Measurements from ENCODE around the gene HMGXB4. TPM values are rescaled to one million over a fixed set of nuclear protein-coding genes. Genes with fewer than 3 reads are reported as not detected.
A peak's percentile ranks its signal among the peaks of the same experiment; 100 is the strongest.

The HMGXB4 gene
- total RNA-seq, 1 donor from 2014 or later = 16.7 TPM

DNA sequence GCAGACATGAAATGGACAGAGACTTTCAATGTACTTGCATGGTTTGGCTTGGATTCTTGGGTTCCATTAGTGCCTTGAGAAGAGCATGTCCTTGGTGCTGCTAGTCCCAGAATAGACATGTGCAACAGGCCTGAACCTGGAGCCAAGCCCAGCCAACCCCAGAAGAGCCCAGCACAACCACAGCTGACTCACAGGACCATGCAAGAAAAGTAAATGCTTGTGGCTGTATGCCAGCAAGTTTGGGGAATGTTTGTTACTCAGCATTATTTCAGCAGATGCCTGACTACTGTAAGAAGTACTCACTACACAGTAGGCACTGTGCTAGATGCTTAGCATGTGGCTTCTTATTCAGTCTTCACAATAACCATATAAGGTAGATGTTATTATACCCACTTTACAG, 39.2 kb upstream of the HMGXB4 start:
- Mint-ChIP-seq H3K27me3 (ENCODE audit: low read depth, unreplicated experiment) (peaks cover 10% of the 10 kb centered on the region), H3K4me3 (ENCODE audit: unreplicated experiment) (no peak overlapping the region), H3K9me3 (ENCODE audit: unreplicated experiment) (peaks cover 17% of the 10 kb centered on the region), H3K27ac (ENCODE audit: unreplicated experiment) (peak overlapping the region; percentile 84), H3K36me3 (ENCODE audit: low read depth, unreplicated experiment) (no peaks in the 10 kb centered on the region), H3K4me1 (ENCODE audit: low read depth, unreplicated experiment) (peaks cover 17% of the 10 kb centered on the region)
- H3K4me3 ChIP-seq (ENCODE audit: insufficient read depth, low read depth, low read length) = no peak overlapping the region
- peaks cover 5% of the 10 kb centered on the region for H3K9me3 ChIP-seq (ENCODE audit: insufficient read depth, low read depth, low read length)
- DNase-seq (ENCODE audit: low read depth) (peak; percentile 6), FAIRE-seq (no peak)
- H4K20me1 ChIP-seq (ENCODE audit: insufficient read depth, low read length) = no peaks in the 10 kb centered on the region
- H2AFZ ChIP-seq (ENCODE audit: low read depth, low read length) = no peak overlapping the region
- H3K4me2 ChIP-seq (ENCODE audit: low read length) = no peak overlapping the region
- no peak overlapping the region for H3K9ac ChIP-seq (ENCODE audit: low read length)
- peaks cover 2% of the 10 kb centered on the region for H3K27me3 ChIP-seq (ENCODE audit: insufficient read depth, low read length)
- H3K4me1 ChIP-seq (ENCODE audit: insufficient read depth, low read length) = peaks cover 3% of the 10 kb centered on the region
- no peak for TF ChIP-seq CTCF (IDR thresholded peaks at IDR 0.05; ENCODE audit: insufficient read depth, low read depth, low read length)
- TF ChIP-seq EZH2 (IDR thresholded peaks at IDR 0.05; ENCODE audit: insufficient read depth, low read length) = no peak
- H3K36me3 ChIP-seq (ENCODE audit: insufficient read depth, low read length) = no peaks in the 10 kb centered on the region
- H3K27ac ChIP-seq (ENCODE audit: low read depth, low read length) = no peak overlapping the region
- H3K79me2 ChIP-seq (ENCODE audit: insufficient read depth, low read length) = no peaks in the 10 kb centered on the region

DNA sequence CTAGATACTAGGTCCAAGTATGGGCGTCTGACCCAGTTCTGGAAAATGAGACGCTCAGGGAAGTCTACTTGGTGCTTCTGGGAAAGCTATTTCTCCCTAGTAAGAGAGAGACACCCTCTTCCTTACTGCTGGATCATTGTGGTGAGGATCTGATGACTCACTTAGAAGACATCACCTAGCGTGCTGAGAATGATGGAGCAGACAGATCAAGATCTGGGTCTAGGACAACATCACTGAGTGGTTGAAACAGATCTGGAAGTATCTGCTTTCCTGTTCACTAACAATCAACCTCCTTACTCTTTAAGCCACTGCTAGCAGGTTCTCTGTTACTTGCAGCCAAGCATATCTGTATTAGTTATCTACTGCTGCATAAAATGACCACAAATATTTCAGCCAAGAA, 38.3 kb upstream of the HMGXB4 start:
- no peaks in the 10 kb centered on the region for H3K36me3 Mint-ChIP-seq (ENCODE audit: low read depth, unreplicated experiment)
- H3K4me1 ChIP-seq (ENCODE audit: insufficient read depth, low read length) = peaks cover 3% of the 10 kb centered on the region
- TF ChIP-seq CTCF (IDR thresholded peaks at IDR 0.05; ENCODE audit: insufficient read depth, low read depth, low read length) = no peak
- TF ChIP-seq EZH2 (IDR thresholded peaks at IDR 0.05; ENCODE audit: insufficient read depth, low read length) = no peak
- peaks cover 10% of the 10 kb centered on the region for H3K27me3 Mint-ChIP-seq (ENCODE audit: low read depth, unreplicated experiment)
- H3K9me3 Mint-ChIP-seq (ENCODE audit: unreplicated experiment) = peaks cover 13% of the 10 kb centered on the region
- H3K36me3 ChIP-seq (ENCODE audit: insufficient read depth, low read length) = no peaks in the 10 kb centered on the region
- no peak overlapping the region for H3K9ac ChIP-seq (ENCODE audit: low read length)
- no peak overlapping the region for H3K4me3 Mint-ChIP-seq (ENCODE audit: unreplicated experiment)
- no peak overlapping the region for H3K4me3 ChIP-seq (ENCODE audit: insufficient read depth, low read depth, low read length)
- peak overlapping the region; percentile 84 for H3K27ac Mint-ChIP-seq (ENCODE audit: unreplicated experiment)
- H3K4me1 Mint-ChIP-seq (ENCODE audit: low read depth, unreplicated experiment) = peaks cover 17% of the 10 kb centered on the region
- H3K79me2 ChIP-seq (ENCODE audit: insufficient read depth, low read length) = no peaks in the 10 kb centered on the region
- peaks cover 5% of the 10 kb centered on the region for H3K9me3 ChIP-seq (ENCODE audit: insufficient read depth, low read depth, low read length)
- peak; percentile 67 for DNase-seq (ENCODE audit: low read depth)
- H3K4me2 ChIP-seq (ENCODE audit: low read length) = no peak overlapping the region
- H3K27me3 ChIP-seq (ENCODE audit: insufficient read depth, low read length) = peaks cover 2% of the 10 kb centered on the region
- H4K20me1 ChIP-seq (ENCODE audit: insufficient read depth, low read length) = no peaks in the 10 kb centered on the region
- no peak overlapping the region for H3K27ac ChIP-seq (ENCODE audit: low read depth, low read length)
- H2AFZ ChIP-seq (ENCODE audit: low read depth, low read length) = no peak overlapping the region
- peak; percentile 94 for FAIRE-seq

DNA sequence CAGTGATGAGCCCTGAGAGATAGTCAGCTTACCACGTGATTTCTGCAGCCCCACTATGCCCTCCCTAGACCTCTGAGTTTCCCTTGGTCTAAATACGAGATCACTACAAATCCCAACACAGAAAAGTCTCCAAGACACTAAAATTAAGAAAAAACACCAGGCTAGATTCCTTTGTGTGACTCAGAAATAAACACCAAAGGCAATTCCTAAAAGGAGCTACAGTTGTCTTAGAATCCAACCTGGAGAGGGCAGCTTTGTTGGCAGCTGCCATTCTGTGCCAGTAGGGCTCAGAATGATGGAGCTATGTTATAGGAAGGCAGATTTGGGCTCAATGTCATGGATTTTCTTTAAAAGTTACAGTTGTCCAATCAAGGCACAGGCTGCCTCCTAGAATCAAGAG, 37.1 kb upstream of the HMGXB4 start:
- H3K4me1 Mint-ChIP-seq (ENCODE audit: low read depth, unreplicated experiment) = peaks cover 17% of the 10 kb centered on the region
- Histone ChIP-seq H3K9me3 (ENCODE audit: insufficient read depth, low read depth, low read length) (peaks cover 3% of the 10 kb centered on the region), H3K27ac (ENCODE audit: low read depth, low read length) (no peak overlapping the region), H3K36me3 (ENCODE audit: insufficient read depth, low read length) (no peaks in the 10 kb centered on the region), H3K9ac (ENCODE audit: low read length) (no peak overlapping the region), H3K4me3 (ENCODE audit: insufficient read depth, low read depth, low read length) (no peak overlapping the region), H3K27me3 (ENCODE audit: insufficient read depth, low read length) (peaks cover 2% of the 10 kb centered on the region), H2AFZ (ENCODE audit: low read depth, low read length) (no peak overlapping the region), H3K4me2 (ENCODE audit: low read length) (no peak overlapping the region), H3K4me1 (ENCODE audit: insufficient read depth, low read length) (peaks cover 3% of the 10 kb centered on the region), H4K20me1 (ENCODE audit: insufficient read depth, low read length) (no peaks in the 10 kb centered on the region), H3K79me2 (ENCODE audit: insufficient read depth, low read length) (no peaks in the 10 kb centered on the region)
- peaks cover 20% of the 10 kb centered on the region for H3K27me3 Mint-ChIP-seq (ENCODE audit: low read depth, unreplicated experiment)
- H3K36me3 Mint-ChIP-seq (ENCODE audit: low read depth, unreplicated experiment) = no peaks in the 10 kb centered on the region
- H3K9me3 Mint-ChIP-seq (ENCODE audit: unreplicated experiment) = peaks cover 13% of the 10 kb centered on the region
- TF ChIP-seq CTCF (IDR thresholded peaks at IDR 0.05; ENCODE audit: insufficient read depth, low read depth, low read length) = no peak
- no peak for TF ChIP-seq EZH2 (IDR thresholded peaks at IDR 0.05; ENCODE audit: insufficient read depth, low read length)
- H3K4me3 Mint-ChIP-seq (ENCODE audit: unreplicated experiment) = no peak overlapping the region
- no peak for DNase-seq (ENCODE audit: low read depth)
- H3K27ac Mint-ChIP-seq (ENCODE audit: unreplicated experiment) = no peak overlapping the region
- no peak for FAIRE-seq
